H9 (cell line): ENCODE measurements around the gene NHERF2. TPM values are rescaled to one million over a fixed set of nuclear protein-coding genes. Genes with fewer than 3 reads are reported as not detected.

Experiments
- DNase-seq: peaks from one replicate; pipeline ENCODE4 v3.0.0-alpha.2; 2017
- H2AFZ ChIP-seq: one replicate; pipeline ENCODE4 v1.6.1; 2013; ENCODE audit warnings: mild to moderate bottlenecking, low read length, control low read depth, moderate library complexity
- H2AK5ac ChIP-seq: 2 replicates; pipeline ENCODE4 v1.6.1; 2013; ENCODE audit warnings: low read length, control low read depth, mixed read lengths; ENCODE audit not compliant: insufficient read length
- H2BK120ac ChIP-seq: one replicate; pipeline ENCODE4 v1.6.1; 2013; ENCODE audit warnings: low read depth, mild to moderate bottlenecking, low read length, control low read depth, inconsistent platforms; ENCODE audit not compliant: poor library complexity, severe bottlenecking
- H2BK12ac ChIP-seq: 2 replicates; pipeline ENCODE4 v1.6.1; 2013; ENCODE audit warnings: low read length, control low read depth, mixed read lengths, low read depth; ENCODE audit not compliant: insufficient read length
- H2BK15ac ChIP-seq: 2 replicates; pipeline ENCODE4 v1.6.1; 2013; ENCODE audit warnings: low read depth, low read length, control low read depth
- H2BK20ac ChIP-seq: one replicate; pipeline ENCODE4 v1.6.1; 2013; ENCODE audit warnings: low read depth, mild to moderate bottlenecking, low read length, control low read depth, inconsistent platforms; ENCODE audit not compliant: poor library complexity, severe bottlenecking
- H2BK5ac ChIP-seq: 2 replicates; pipeline ENCODE4 v1.6.1; 2013; ENCODE audit warnings: low read length, control low read depth, mixed read lengths; ENCODE audit not compliant: insufficient read length
- H3K14ac ChIP-seq: 2 replicates; pipeline ENCODE4 v1.6.1; 2013; ENCODE audit warnings: low read length, control low read depth; ENCODE audit not compliant: insufficient read depth
- H3K18ac ChIP-seq: 2 replicates; pipeline ENCODE4 v1.6.1; 2013; ENCODE audit warnings: low read depth, mild to moderate bottlenecking, mixed read lengths, low read length, control low read depth; ENCODE audit not compliant: insufficient read length
- H3K23ac ChIP-seq: 2 replicates; pipeline ENCODE4 v1.6.1; 2013; ENCODE audit warnings: low read length, control low read depth, mixed read lengths, low read depth; ENCODE audit not compliant: insufficient read length
- H3K23me2 ChIP-seq: 2 replicates; pipeline ENCODE4 v1.6.1; 2013; ENCODE audit warnings: low read depth, mild to moderate bottlenecking, mixed read lengths, low read length, control low read depth; ENCODE audit not compliant: insufficient read length, poor library complexity, severe bottlenecking
- H3K27ac ChIP-seq: 2 replicates; pipeline ENCODE4 v1.5.1; 2013; ENCODE audit warnings: low read length, control low read depth, mixed read lengths, low read depth; ENCODE audit not compliant: insufficient read length
- H3K27me3 ChIP-seq: 2 replicates; pipeline ENCODE4 v1.6.1; 2013; ENCODE audit warnings: low read length, control low read depth, inconsistent platforms; ENCODE audit not compliant: insufficient read depth
- H3K4ac ChIP-seq: 2 replicates; pipeline ENCODE4 v1.6.1; 2013; ENCODE audit warnings: low read depth, mild to moderate bottlenecking, control low read depth, inconsistent platforms, low read length, moderate library complexity
- H3K4me1 ChIP-seq: 2 replicates; pipeline ENCODE4 v1.6.1; 2013; ENCODE audit warnings: low read length, control low read depth, inconsistent platforms; ENCODE audit not compliant: insufficient read depth
- H3K4me2 ChIP-seq: 2 replicates; pipeline ENCODE4 v1.6.1; 2013; ENCODE audit warnings: low read length, control low read depth, mixed read lengths; ENCODE audit not compliant: insufficient read length, insufficient read depth
- H3K56ac ChIP-seq: 2 replicates; pipeline ENCODE4 v1.6.1; 2013; ENCODE audit warnings: low read depth, mild to moderate bottlenecking, mixed read lengths, low read length, control low read depth; ENCODE audit not compliant: insufficient read length
- H3K79me1 ChIP-seq: 2 replicates; pipeline ENCODE4 v1.6.1; 2013; ENCODE audit warnings: low read depth, mild to moderate bottlenecking, moderate library complexity, low read length, control low read depth, inconsistent platforms; ENCODE audit not compliant: insufficient read depth, poor library complexity, severe bottlenecking
- H3K79me2 ChIP-seq: 2 replicates; pipeline ENCODE4 v1.6.1; 2013; ENCODE audit warnings: low read length, control low read depth, inconsistent platforms; ENCODE audit not compliant: insufficient read depth
- H3K9ac ChIP-seq: 2 replicates; pipeline ENCODE4 v1.6.1; 2013; ENCODE audit warnings: low read length, control low read depth, mixed read lengths; ENCODE audit not compliant: insufficient read length; ENCODE audit errors: extremely low read depth
- H3K9me3 ChIP-seq: one replicate; pipeline ENCODE4 v1.6.1; 2013; ENCODE audit warnings: low read depth, low read length, inconsistent platforms; ENCODE audit not compliant: control insufficient read depth
- H3T11ph ChIP-seq: one replicate; pipeline ENCODE4 v1.6.1; 2013; ENCODE audit warnings: mild to moderate bottlenecking, low read length, control low read depth, inconsistent platforms
- H4K20me1 ChIP-seq: one replicate; pipeline ENCODE4 v1.6.1; 2013; ENCODE audit not compliant: control insufficient read depth, insufficient read length, insufficient read depth
- H4K5ac ChIP-seq: 2 replicates; pipeline ENCODE4 v1.6.1; 2013; ENCODE audit warnings: low read depth, mild to moderate bottlenecking, mixed read lengths, low read length, control low read depth; ENCODE audit not compliant: insufficient read length
- H4K8ac ChIP-seq: replicated peaks from 2 replicates; pipeline ENCODE4 v1.6.1; 2013; ENCODE audit warnings: low read length, control low read depth, mixed read lengths, low read depth; ENCODE audit not compliant: insufficient read length
- H4K91ac ChIP-seq: 2 replicates; pipeline ENCODE4 v1.6.1; 2013; ENCODE audit warnings: low read depth, mild to moderate bottlenecking, moderate library complexity, mixed read lengths, low read length, control low read depth; ENCODE audit not compliant: insufficient read length
- H3K27ac Mint-ChIP-seq, 3 experiments: 2 replicates in 2 of 3; 3 replicates in 1 of 3; pipeline ENCODE4 v1.8.0; 2020 to 2021; ENCODE audit warnings: mixed read lengths in 3 of 3, mild to moderate bottlenecking in 1 of 3, moderate library complexity in 1 of 3
- H3K27me3 Mint-ChIP-seq: 2 replicates; pipeline ENCODE4 v1.8.0; 2021; ENCODE audit warnings: low read depth, mild to moderate bottlenecking, moderate library complexity, mixed read lengths
- H3K36me3 Mint-ChIP-seq, 3 experiments: 2 replicates in 2 of 3; 3 replicates in 1 of 3; pipeline ENCODE4 v1.8.0; 2020 to 2021; ENCODE audit warnings: low read depth in 3 of 3, mixed read lengths in 3 of 3; ENCODE audit not compliant: insufficient read depth in 1 of 3
- H3K4me1 Mint-ChIP-seq, 2 experiments: 2 replicates each; pipeline ENCODE4 v1.8.0; 2020; ENCODE audit warnings: mixed read lengths in 2 of 2
- H3K4me3 Mint-ChIP-seq, 2 experiments: 2 replicates in 1 of 2; 3 replicates in 1 of 2; pipeline ENCODE4 v1.8.0; 2020 to 2021; ENCODE audit warnings: mild to moderate bottlenecking in 2 of 2, mixed read lengths in 2 of 2, moderate library complexity in 1 of 2
- H3K9me3 Mint-ChIP-seq, 2 experiments: 2 replicates in 1 of 2; 3 replicates in 1 of 2; pipeline ENCODE4 v1.8.0; 2020; ENCODE audit warnings: mild to moderate bottlenecking in 2 of 2, mixed read lengths in 2 of 2, moderate library complexity in 1 of 2
- CTCF ChIP-seq: fragments of 200-600 bp; sonication (generic); conservative IDR thresholded peaks from 3 replicates; pipeline ENCODE4 v1.8.0; 2021; ENCODE audit warnings: antibody characterized with exemption, mild to moderate bottlenecking
- WGBS: extraction: QIAGEN DNeasy Blood & Tissue Kit; methylation state at CpG from one replicate; pipeline ENCODE4 v1.1.7; 2013; ENCODE audit warnings: missing lambda C conversion rate, low lambda C conversion rate, mixed read lengths; ENCODE audit not compliant: insufficient read length; ENCODE audit errors: extremely low coverage; 5-methylcytosine and 5-hydroxymethylcytosine counted together
- total RNA-seq: library from RNA; stranded (reverse); gene quantifications from 2 replicates; pipeline ENCODE4 v1.2.1, GENCODE V29; 2021

NHERF2 gene
- total RNA-seq, 1 experiment from 2014 or later: 15.3 TPM

GRCh38 chr16:1980770-1981087 lies 46.0 kb upstream of the NHERF2 start:
- H4K20me1 ChIP-seq: peaks cover 2% of the 10 kb centered on the region
- H3K23me2 ChIP-seq: peaks cover 24% of the 10 kb centered on the region
- peak overlapping the region in 1 of 2 experiments; percentile 64; a peak in 1 of 5 replicates for H3K4me3 Mint-ChIP-seq
- no peak overlapping the region for H2BK5ac ChIP-seq
- no peak overlapping the region for H4K8ac ChIP-seq
- no peak for TF ChIP-seq CTCF
- H2BK120ac ChIP-seq: no peak overlapping the region
- H3K9ac ChIP-seq: no peak overlapping the region
- H3K23ac ChIP-seq: no peak overlapping the region
- no peak overlapping the region for H2BK15ac ChIP-seq
- no peaks in the 10 kb centered on the region; the same call in 1 of the 2 replicates for H3K79me2 ChIP-seq
- H3K18ac ChIP-seq: no peak overlapping the region
- H2AK5ac ChIP-seq: no peak overlapping the region
- H3K9me3 ChIP-seq: no peaks in the 10 kb centered on the region
- no peak overlapping the region for H2BK20ac ChIP-seq
- H3K4ac ChIP-seq: no peak overlapping the region
- H3K56ac ChIP-seq: no peak overlapping the region
- no peaks in the 10 kb centered on the region for H3K9me3 Mint-ChIP-seq
- H3K4me1 Mint-ChIP-seq: peaks cover 19 to 26% of the 10 kb centered on the region in 2 experiments
- H3K79me1 ChIP-seq: no peaks in the 10 kb centered on the region
- no peaks in the 10 kb centered on the region for H3K4me1 ChIP-seq
- peaks cover 22% of the 10 kb centered on the region for H3K27me3 ChIP-seq
- no peak overlapping the region for H2BK12ac ChIP-seq
- H3K27me3 Mint-ChIP-seq: peaks cover 40% of the 10 kb centered on the region
- H3K14ac ChIP-seq: no peak overlapping the region
- no CpG with 5 or more reads among the region's 16 CpGs for WGBS
- no peak overlapping the region for H4K91ac ChIP-seq
- no peak overlapping the region for H3K4me2 ChIP-seq
- no peak overlapping the region for H3K27ac Mint-ChIP-seq
- no peak for DNase-seq
- H3T11ph ChIP-seq: no peak overlapping the region
- H4K5ac ChIP-seq: no peak overlapping the region
- peaks cover 5 to 19% (median 17%) of the 10 kb centered on the region in 3 experiments; a peak in 6 of 7 replicates for H3K36me3 Mint-ChIP-seq
- H3K27ac ChIP-seq: no peak overlapping the region
- H2AFZ ChIP-seq: no peak overlapping the region
